ENCODE results near the gene DECR2. TPM values are rescaled to one million over a fixed set of nuclear protein-coding genes. Genes with fewer than 3 reads are reported as not detected.

DECR2 gene
- total and polyA plus RNA-seq, 2 donors (not counting 1 experiment from before 2014, with no cell fraction given), result 12.0 to 12.1 TPM

- no peaks in the 10 kb centered on the region for H3K79me2 ChIP-seq (ENCODE audit: control insufficient read depth, insufficient read depth, low read length)
- H3K4me1 ChIP-seq (ENCODE audit: control insufficient read depth, extremely low read depth, insufficient read depth, low read length), result no peaks in the 10 kb centered on the region
- TF ChIP-seq EZH2 (IDR thresholded peaks at IDR 0.05; ENCODE audit: low read length, missing control alignments) (no peak), CTCF (conservative IDR thresholded peaks at IDR 0.05 in 1 of 2, IDR thresholded peaks at IDR 0.05 in 1 of 2; ENCODE audit: low read depth in 1 of 2, low read length in 2 of 2) (no peak)
- H4K20me1 ChIP-seq (ENCODE audit: control insufficient read depth, extremely low read depth, insufficient read depth, low read length), result no peaks in the 10 kb centered on the region
- no peaks in the 10 kb centered on the region for H3K27me3 ChIP-seq (ENCODE audit: control insufficient read depth, insufficient read depth, low read length)
- no peak overlapping the region for H3K27ac ChIP-seq (ENCODE audit: insufficient read depth, low read length)
- H3K9ac ChIP-seq (ENCODE audit: insufficient read depth, low read length), result no peak overlapping the region
- H3K36me3 ChIP-seq (ENCODE audit: control insufficient read depth, insufficient read depth, low read length), result no peaks in the 10 kb centered on the region
- no peak overlapping the region for H2AFZ ChIP-seq (ENCODE audit: low read length)
- H3K9me3 ChIP-seq (ENCODE audit: control insufficient read depth, insufficient read depth, low read depth, low read length), result no peaks in the 10 kb centered on the region
- no peak overlapping the region for H3K4me2 ChIP-seq (ENCODE audit: extremely low read depth, insufficient read depth, low read length)
- no peak for DNase-seq (ENCODE audit: low read depth in 2 of 2)
- H3K4me3 ChIP-seq (replicated peaks in 1 of 4; ENCODE audit: control extremely low read depth in 1 of 4, insufficient read depth in 1 of 4, low read depth in 3 of 4, low read length in 4 of 4), result no peak overlapping the region
These were observed 9.1 kb upstream of the DECR2 start for GRCh38 chr16:392450-393030.

GRCh38 chr16:396199-396598 is 5.5 kb upstream of the DECR2 start:
- peak overlapping the region; percentile 8 for H3K27ac ChIP-seq (ENCODE audit: insufficient read depth, low read length)
- no peak for DNase-seq (ENCODE audit: low read depth in 2 of 2)

GRCh38 chr16:396605-397004 is 5.1 kb upstream of the DECR2 start:
- Histone ChIP-seq H3K4me1 (ENCODE audit: control insufficient read depth, extremely low read depth, insufficient read depth, low read length) (peaks cover 2% of the 10 kb centered on the region), H3K9ac (ENCODE audit: insufficient read depth, low read length) (no peak overlapping the region), H3K9me3 (ENCODE audit: control insufficient read depth, insufficient read depth, low read depth, low read length) (no peaks in the 10 kb centered on the region), H2AFZ (ENCODE audit: low read length) (peak overlapping the region; percentile 81), H3K4me3 (replicated peaks in 1 of 4; ENCODE audit: control extremely low read depth in 1 of 4, insufficient read depth in 1 of 4, low read depth in 3 of 4, low read length in 4 of 4) (peak overlapping the region; percentile 32 to 65 (median 46)), H3K36me3 (ENCODE audit: control insufficient read depth, insufficient read depth, low read length) (peaks cover 8% of the 10 kb centered on the region), H3K27ac (ENCODE audit: insufficient read depth, low read length) (peak overlapping the region; percentile 8), H4K20me1 (ENCODE audit: control insufficient read depth, extremely low read depth, insufficient read depth, low read length) (no peaks in the 10 kb centered on the region), H3K27me3 (ENCODE audit: control insufficient read depth, insufficient read depth, low read length) (no peaks in the 10 kb centered on the region), H3K4me2 (ENCODE audit: extremely low read depth, insufficient read depth, low read length) (peak overlapping the region; percentile 88), H3K79me2 (ENCODE audit: control insufficient read depth, insufficient read depth, low read length) (peaks cover 1% of the 10 kb centered on the region)
- TF ChIP-seq CTCF (conservative IDR thresholded peaks at IDR 0.05 in 1 of 2, IDR thresholded peaks at IDR 0.05 in 1 of 2; ENCODE audit: low read depth in 1 of 2, low read length in 2 of 2) (no peak), EZH2 (IDR thresholded peaks at IDR 0.05; ENCODE audit: low read length, missing control alignments) (no peak)
- DNase-seq (ENCODE audit: low read depth in 2 of 2), result peak; percentile 42 to 55

More at GRCh38 chr16:396199-396598, 5.5 kb upstream of the DECR2 start:
- no peaks in the 10 kb centered on the region for H4K20me1 ChIP-seq (ENCODE audit: control insufficient read depth, extremely low read depth, insufficient read depth, low read length)
- no peak overlapping the region for H3K9ac ChIP-seq (ENCODE audit: insufficient read depth, low read length)
- H3K4me1 ChIP-seq (ENCODE audit: control insufficient read depth, extremely low read depth, insufficient read depth, low read length), result peaks cover 2% of the 10 kb centered on the region
- peak overlapping the region; percentile 88 for H3K4me2 ChIP-seq (ENCODE audit: extremely low read depth, insufficient read depth, low read length)
- peaks cover 8% of the 10 kb centered on the region for H3K36me3 ChIP-seq (ENCODE audit: control insufficient read depth, insufficient read depth, low read length)
- H3K79me2 ChIP-seq (ENCODE audit: control insufficient read depth, insufficient read depth, low read length), result peaks cover 1% of the 10 kb centered on the region
- no peaks in the 10 kb centered on the region for H3K27me3 ChIP-seq (ENCODE audit: control insufficient read depth, insufficient read depth, low read length)
- H3K9me3 ChIP-seq (ENCODE audit: control insufficient read depth, insufficient read depth, low read depth, low read length), result no peaks in the 10 kb centered on the region
- TF ChIP-seq CTCF (conservative IDR thresholded peaks at IDR 0.05 in 1 of 2, IDR thresholded peaks at IDR 0.05 in 1 of 2; ENCODE audit: low read depth in 1 of 2, low read length in 2 of 2), result no peak
- TF ChIP-seq EZH2 (IDR thresholded peaks at IDR 0.05; ENCODE audit: low read length, missing control alignments), result no peak
- H2AFZ ChIP-seq (ENCODE audit: low read length), result no peak overlapping the region
- peak overlapping the region in 2 of 4 experiments; percentile 53 to 65 for H3K4me3 ChIP-seq (replicated peaks in 1 of 4; ENCODE audit: control extremely low read depth in 1 of 4, insufficient read depth in 1 of 4, low read depth in 3 of 4, low read length in 4 of 4)
